SK-N-SH (cell line): ENCODE measurements around the gene AGAP2.

Source experiments
- EP300 ChIP-seq, 2 experiments: IDR thresholded peaks; 2 replicates each; pipeline versions ENCODE4 v1.4.0 to v1.6.1; 2012; ENCODE audit warnings: borderline replicate concordance in 1 of 2, low read depth in 1 of 2, low read length in 1 of 2
- FOXM1 ChIP-seq: IDR thresholded peaks from 2 replicates; pipeline ENCODE4 v1.4.0; 2012; ENCODE audit warnings: low read depth, mild to moderate bottlenecking
- GATA2 ChIP-seq: sonication (generic); formaldehyde crosslinking; IDR thresholded peaks from 2 replicates; pipeline ENCODE4 v1.5.0; 2020; ENCODE audit warnings: mild to moderate bottlenecking, missing genetic modification reagents
- MEF2A ChIP-seq: IDR thresholded peaks from 2 replicates; pipeline ENCODE4 v1.4.0; 2012; ENCODE audit warnings: low read depth, borderline replicate concordance
- POLR2AphosphoS5 ChIP-seq: IDR thresholded peaks from 2 replicates; pipeline ENCODE4 v1.6.1; 2012; ENCODE audit warnings: low read depth, low read length
- RFX5 ChIP-seq: IDR thresholded peaks from 2 replicates; pipeline ENCODE4 v1.6.1; 2012; ENCODE audit warnings: mild to moderate bottlenecking, improper control_type of control experiment, low read length
- RXRA ChIP-seq: IDR thresholded peaks from 2 replicates; pipeline ENCODE4 v1.4.0; 2012; ENCODE audit warnings: low read depth, mild to moderate bottlenecking, borderline replicate concordance
- TAF1 ChIP-seq: IDR thresholded peaks from 2 replicates; pipeline ENCODE4 v1.6.1; 2012; ENCODE audit warnings: low read depth, mild to moderate bottlenecking, low read length, moderate library complexity, borderline replicate concordance
- YY1 ChIP-seq: IDR thresholded peaks from 2 replicates; pipeline ENCODE4 v1.4.0; 2012; ENCODE audit warnings: low read depth, mild to moderate bottlenecking
- TF ChIP-seq, protein P1 (sequence below): IDR thresholded peaks from 2 replicates; pipeline ENCODE4; 2012
- TF ChIP-seq, protein P2 (sequence below): IDR thresholded peaks from 2 replicates; pipeline ENCODE4 v1.6.1; 2012; ENCODE audit warnings: mild to moderate bottlenecking, low read depth, low read length, moderate library complexity
- TF ChIP-seq, protein P3 (sequence below): fragments of 200-600 bp; sonication (generic); IDR thresholded peaks from 2 replicates; pipeline ENCODE4 v1.6.1; 2017; ENCODE audit warnings: antibody characterized with exemption, mild to moderate bottlenecking, moderate library complexity
- TF ChIP-seq, protein P4 (sequence below): IDR thresholded peaks from 2 replicates; pipeline ENCODE4 v1.4.0; 2012; ENCODE audit warnings: low read depth

DNA sequence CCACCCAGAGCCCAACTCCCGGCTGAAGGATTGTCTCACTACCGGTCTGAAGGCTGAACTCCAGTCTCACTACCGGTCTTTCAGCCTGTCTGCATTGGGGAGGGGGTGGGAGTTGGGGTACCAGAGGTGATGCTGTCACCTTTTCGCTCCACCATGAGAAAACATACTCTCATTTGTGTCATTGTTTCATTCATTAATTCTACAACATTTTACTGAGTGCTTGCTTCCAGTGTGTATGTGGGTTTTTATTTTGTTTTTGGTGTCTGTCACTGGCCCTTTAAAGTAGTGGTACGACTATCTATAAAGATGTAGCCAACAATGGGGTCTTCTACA, 14.1 kb upstream of the AGAP2 start:
- TF ChIP-seq, protein P1, sequence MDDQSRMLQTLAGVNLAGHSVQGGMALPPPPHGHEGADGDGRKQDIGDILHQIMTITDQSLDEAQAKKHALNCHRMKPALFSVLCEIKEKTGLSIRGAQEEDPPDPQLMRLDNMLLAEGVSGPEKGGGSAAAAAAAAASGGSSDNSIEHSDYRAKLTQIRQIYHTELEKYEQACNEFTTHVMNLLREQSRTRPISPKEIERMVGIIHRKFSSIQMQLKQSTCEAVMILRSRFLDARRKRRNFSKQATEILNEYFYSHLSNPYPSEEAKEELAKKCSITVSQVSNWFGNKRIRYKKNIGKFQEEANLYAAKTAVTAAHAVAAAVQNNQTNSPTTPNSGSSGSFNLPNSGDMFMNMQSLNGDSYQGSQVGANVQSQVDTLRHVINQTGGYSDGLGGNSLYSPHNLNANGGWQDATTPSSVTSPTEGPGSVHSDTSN, result no peak
- TF ChIP-seq, protein P2, sequence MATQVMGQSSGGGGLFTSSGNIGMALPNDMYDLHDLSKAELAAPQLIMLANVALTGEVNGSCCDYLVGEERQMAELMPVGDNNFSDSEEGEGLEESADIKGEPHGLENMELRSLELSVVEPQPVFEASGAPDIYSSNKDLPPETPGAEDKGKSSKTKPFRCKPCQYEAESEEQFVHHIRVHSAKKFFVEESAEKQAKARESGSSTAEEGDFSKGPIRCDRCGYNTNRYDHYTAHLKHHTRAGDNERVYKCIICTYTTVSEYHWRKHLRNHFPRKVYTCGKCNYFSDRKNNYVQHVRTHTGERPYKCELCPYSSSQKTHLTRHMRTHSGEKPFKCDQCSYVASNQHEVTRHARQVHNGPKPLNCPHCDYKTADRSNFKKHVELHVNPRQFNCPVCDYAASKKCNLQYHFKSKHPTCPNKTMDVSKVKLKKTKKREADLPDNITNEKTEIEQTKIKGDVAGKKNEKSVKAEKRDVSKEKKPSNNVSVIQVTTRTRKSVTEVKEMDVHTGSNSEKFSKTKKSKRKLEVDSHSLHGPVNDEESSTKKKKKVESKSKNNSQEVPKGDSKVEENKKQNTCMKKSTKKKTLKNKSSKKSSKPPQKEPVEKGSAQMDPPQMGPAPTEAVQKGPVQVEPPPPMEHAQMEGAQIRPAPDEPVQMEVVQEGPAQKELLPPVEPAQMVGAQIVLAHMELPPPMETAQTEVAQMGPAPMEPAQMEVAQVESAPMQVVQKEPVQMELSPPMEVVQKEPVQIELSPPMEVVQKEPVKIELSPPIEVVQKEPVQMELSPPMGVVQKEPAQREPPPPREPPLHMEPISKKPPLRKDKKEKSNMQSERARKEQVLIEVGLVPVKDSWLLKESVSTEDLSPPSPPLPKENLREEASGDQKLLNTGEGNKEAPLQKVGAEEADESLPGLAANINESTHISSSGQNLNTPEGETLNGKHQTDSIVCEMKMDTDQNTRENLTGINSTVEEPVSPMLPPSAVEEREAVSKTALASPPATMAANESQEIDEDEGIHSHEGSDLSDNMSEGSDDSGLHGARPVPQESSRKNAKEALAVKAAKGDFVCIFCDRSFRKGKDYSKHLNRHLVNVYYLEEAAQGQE, result no peak
- TF ChIP-seq, protein P3, sequence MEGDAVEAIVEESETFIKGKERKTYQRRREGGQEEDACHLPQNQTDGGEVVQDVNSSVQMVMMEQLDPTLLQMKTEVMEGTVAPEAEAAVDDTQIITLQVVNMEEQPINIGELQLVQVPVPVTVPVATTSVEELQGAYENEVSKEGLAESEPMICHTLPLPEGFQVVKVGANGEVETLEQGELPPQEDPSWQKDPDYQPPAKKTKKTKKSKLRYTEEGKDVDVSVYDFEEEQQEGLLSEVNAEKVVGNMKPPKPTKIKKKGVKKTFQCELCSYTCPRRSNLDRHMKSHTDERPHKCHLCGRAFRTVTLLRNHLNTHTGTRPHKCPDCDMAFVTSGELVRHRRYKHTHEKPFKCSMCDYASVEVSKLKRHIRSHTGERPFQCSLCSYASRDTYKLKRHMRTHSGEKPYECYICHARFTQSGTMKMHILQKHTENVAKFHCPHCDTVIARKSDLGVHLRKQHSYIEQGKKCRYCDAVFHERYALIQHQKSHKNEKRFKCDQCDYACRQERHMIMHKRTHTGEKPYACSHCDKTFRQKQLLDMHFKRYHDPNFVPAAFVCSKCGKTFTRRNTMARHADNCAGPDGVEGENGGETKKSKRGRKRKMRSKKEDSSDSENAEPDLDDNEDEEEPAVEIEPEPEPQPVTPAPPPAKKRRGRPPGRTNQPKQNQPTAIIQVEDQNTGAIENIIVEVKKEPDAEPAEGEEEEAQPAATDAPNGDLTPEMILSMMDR, result no peak
- TF ChIP-seq TAF1 (no peak), RXRA (no peak), RFX5 (no peak), POLR2AphosphoS5 (no peak), MEF2A (no peak), GATA2 (CRISPR knock-in tag) (no peak), YY1 (no peak), EP300 (IDR thresholded peaks at IDR 0.05; ENCODE audit: borderline replicate concordance in 1 of 2, low read depth in 1 of 2, low read length in 1 of 2) (no peak), FOXM1 (no peak)
- TF ChIP-seq, protein P4, sequence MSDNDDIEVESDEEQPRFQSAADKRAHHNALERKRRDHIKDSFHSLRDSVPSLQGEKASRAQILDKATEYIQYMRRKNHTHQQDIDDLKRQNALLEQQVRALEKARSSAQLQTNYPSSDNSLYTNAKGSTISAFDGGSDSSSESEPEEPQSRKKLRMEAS, result no peak
